Measurements from ENCODE around the gene MYO16. TPM values are rescaled to one million over a fixed set of nuclear protein-coding genes. Genes with fewer than 3 reads are reported as not detected.

The MYO16 gene
- total and polyA plus RNA-seq, 2 experiments from 2014 or later = 0.13 to 0.23 TPM

DNA sequence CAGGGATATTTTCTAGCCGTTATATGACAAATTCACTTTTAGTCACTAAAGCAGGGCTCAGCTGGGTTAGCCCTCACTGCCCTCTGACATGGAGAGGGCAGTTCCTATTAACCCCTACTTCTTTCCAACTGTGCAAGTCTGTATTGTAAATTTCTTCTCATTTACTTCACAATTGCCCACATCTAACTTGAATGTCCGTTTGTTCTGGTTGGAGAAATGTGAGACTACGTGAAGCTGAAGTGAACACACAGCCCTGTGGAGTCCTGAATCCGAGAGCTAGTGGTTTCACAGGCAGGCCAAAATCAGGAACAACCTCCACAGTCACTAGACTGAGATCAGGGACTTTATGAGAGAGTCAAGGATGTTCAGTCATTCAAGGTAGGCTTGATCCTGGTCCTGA lies 4.4 kb upstream of the MYO16 start:
- Histone ChIP-seq H3K4me1 (ENCODE audit: insufficient read depth) (no peaks in the 10 kb centered on the region), H3K27me3 (peaks cover 9% of the 10 kb centered on the region), H3K9me3 (ENCODE audit: low read depth) (no peaks in the 10 kb centered on the region), H3K36me3 (replicated peaks; ENCODE audit: insufficient read depth, low read depth) (no peaks in the 10 kb centered on the region), H3K79me2 (no peaks in the 10 kb centered on the region), H4K20me1 (ENCODE audit: insufficient read depth, poor library complexity, severe bottlenecking) (no peaks in the 10 kb centered on the region), H3K9me2 (replicated peaks; ENCODE audit: insufficient read depth) (no peaks in the 10 kb centered on the region), H3K4me3 (no peak overlapping the region), H3K27ac (no peak overlapping the region), H2AFZ (no peak overlapping the region), H3K4me2 (no peak overlapping the region)
- no peak for TF ChIP-seq EZH2phosphoT487 (IDR thresholded peaks at IDR 0.05; ENCODE audit: low read depth, severe bottlenecking, unreplicated experiment)
- no peak for TF ChIP-seq EZH2 (IDR thresholded peaks at IDR 0.05; ENCODE audit: borderline replicate concordance)
- TF ChIP-seq, protein P1, sequence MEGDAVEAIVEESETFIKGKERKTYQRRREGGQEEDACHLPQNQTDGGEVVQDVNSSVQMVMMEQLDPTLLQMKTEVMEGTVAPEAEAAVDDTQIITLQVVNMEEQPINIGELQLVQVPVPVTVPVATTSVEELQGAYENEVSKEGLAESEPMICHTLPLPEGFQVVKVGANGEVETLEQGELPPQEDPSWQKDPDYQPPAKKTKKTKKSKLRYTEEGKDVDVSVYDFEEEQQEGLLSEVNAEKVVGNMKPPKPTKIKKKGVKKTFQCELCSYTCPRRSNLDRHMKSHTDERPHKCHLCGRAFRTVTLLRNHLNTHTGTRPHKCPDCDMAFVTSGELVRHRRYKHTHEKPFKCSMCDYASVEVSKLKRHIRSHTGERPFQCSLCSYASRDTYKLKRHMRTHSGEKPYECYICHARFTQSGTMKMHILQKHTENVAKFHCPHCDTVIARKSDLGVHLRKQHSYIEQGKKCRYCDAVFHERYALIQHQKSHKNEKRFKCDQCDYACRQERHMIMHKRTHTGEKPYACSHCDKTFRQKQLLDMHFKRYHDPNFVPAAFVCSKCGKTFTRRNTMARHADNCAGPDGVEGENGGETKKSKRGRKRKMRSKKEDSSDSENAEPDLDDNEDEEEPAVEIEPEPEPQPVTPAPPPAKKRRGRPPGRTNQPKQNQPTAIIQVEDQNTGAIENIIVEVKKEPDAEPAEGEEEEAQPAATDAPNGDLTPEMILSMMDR (IDR thresholded peaks at IDR 0.05; ENCODE audit: poor library complexity) = no peak
- no peak for DNase-seq (ENCODE audit: low spot score)
- WGBS (ENCODE audit: low lambda C conversion rate, missing lambda C conversion rate) = 85% methylated on average over 4 of the region's 4 CpGs

GRCh38 chr13:108629988-108630387 lies 577 bp downstream of the MYO16 start:
- TF ChIP-seq EZH2 (IDR thresholded peaks at IDR 0.05; ENCODE audit: borderline replicate concordance) (no peak), EZH2phosphoT487 (IDR thresholded peaks at IDR 0.05; ENCODE audit: low read depth, severe bottlenecking, unreplicated experiment) (no peak)
- TF ChIP-seq, protein P1 (IDR thresholded peaks at IDR 0.05; ENCODE audit: poor library complexity) = no peak
- Histone ChIP-seq H2AFZ (no peak overlapping the region), H3K4me1 (ENCODE audit: insufficient read depth) (no peaks in the 10 kb centered on the region), H4K20me1 (ENCODE audit: insufficient read depth, poor library complexity, severe bottlenecking) (no peaks in the 10 kb centered on the region), H3K9me3 (ENCODE audit: low read depth) (no peaks in the 10 kb centered on the region), H3K9me2 (replicated peaks; ENCODE audit: insufficient read depth) (no peaks in the 10 kb centered on the region), H3K4me2 (no peak overlapping the region), H3K36me3 (replicated peaks; ENCODE audit: insufficient read depth, low read depth) (no peaks in the 10 kb centered on the region), H3K27me3 (peaks cover 9% of the 10 kb centered on the region), H3K27ac (no peak overlapping the region), H3K79me2 (no peaks in the 10 kb centered on the region), H3K4me3 (no peak overlapping the region)
- WGBS (ENCODE audit: low lambda C conversion rate, missing lambda C conversion rate) = 89% methylated on average over 1 of the region's 1 CpG
- DNase-seq (ENCODE audit: low spot score) = no peak

GRCh38 chr13:108632649-108633167 lies 3.3 kb downstream of the MYO16 start:
- no peaks in the 10 kb centered on the region for H4K20me1 ChIP-seq (ENCODE audit: insufficient read depth, poor library complexity, severe bottlenecking)
- no peak overlapping the region for H2AFZ ChIP-seq
- H3K9me2 ChIP-seq (replicated peaks; ENCODE audit: insufficient read depth) = no peaks in the 10 kb centered on the region
- no peaks in the 10 kb centered on the region for H3K79me2 ChIP-seq
- no peak overlapping the region for H3K4me2 ChIP-seq
- H3K4me1 ChIP-seq (ENCODE audit: insufficient read depth) = no peaks in the 10 kb centered on the region
- no peak overlapping the region for H3K4me3 ChIP-seq
- TF ChIP-seq, protein P1 (IDR thresholded peaks at IDR 0.05; ENCODE audit: poor library complexity) = no peak
- no peak for TF ChIP-seq EZH2 (IDR thresholded peaks at IDR 0.05; ENCODE audit: borderline replicate concordance)
- TF ChIP-seq EZH2phosphoT487 (IDR thresholded peaks at IDR 0.05; ENCODE audit: low read depth, severe bottlenecking, unreplicated experiment) = no peak
- no peaks in the 10 kb centered on the region for H3K9me3 ChIP-seq (ENCODE audit: low read depth)
- no peaks in the 10 kb centered on the region for H3K36me3 ChIP-seq (replicated peaks; ENCODE audit: insufficient read depth, low read depth)
- H3K27ac ChIP-seq = no peak overlapping the region
- 87% methylated on average over 5 of the region's 5 CpGs for WGBS (ENCODE audit: low lambda C conversion rate, missing lambda C conversion rate)
- peaks cover 9% of the 10 kb centered on the region for H3K27me3 ChIP-seq
- DNase-seq (ENCODE audit: low spot score) = no peak

All from hepatocyte (in vitro differentiated cells).